Hematopoietic multipotent progenitor cell (in vitro differentiated cells): Measurements from ENCODE around the gene ANO2. TPM values are rescaled to one million over a fixed set of nuclear protein-coding genes. Genes with fewer than 3 reads are reported as not detected.

Experiments used
- DNase-seq, 3 donors: peaks; one replicate each; pipeline ENCODE4 v3.0.0-alpha.2; 2011 to 2015; ENCODE audit warnings: low read depth in 2 of 3, low spot score in 2 of 3
- total RNA-seq: library from RNA; depleted of rRNA; stranded (reverse); fragments of >200 nt; gene quantifications from one replicate; pipeline ENCODE4 v1.2.3, GENCODE V29; 2012

ANO2 gene
- total RNA-seq = 0.81 TPM

DNA sequence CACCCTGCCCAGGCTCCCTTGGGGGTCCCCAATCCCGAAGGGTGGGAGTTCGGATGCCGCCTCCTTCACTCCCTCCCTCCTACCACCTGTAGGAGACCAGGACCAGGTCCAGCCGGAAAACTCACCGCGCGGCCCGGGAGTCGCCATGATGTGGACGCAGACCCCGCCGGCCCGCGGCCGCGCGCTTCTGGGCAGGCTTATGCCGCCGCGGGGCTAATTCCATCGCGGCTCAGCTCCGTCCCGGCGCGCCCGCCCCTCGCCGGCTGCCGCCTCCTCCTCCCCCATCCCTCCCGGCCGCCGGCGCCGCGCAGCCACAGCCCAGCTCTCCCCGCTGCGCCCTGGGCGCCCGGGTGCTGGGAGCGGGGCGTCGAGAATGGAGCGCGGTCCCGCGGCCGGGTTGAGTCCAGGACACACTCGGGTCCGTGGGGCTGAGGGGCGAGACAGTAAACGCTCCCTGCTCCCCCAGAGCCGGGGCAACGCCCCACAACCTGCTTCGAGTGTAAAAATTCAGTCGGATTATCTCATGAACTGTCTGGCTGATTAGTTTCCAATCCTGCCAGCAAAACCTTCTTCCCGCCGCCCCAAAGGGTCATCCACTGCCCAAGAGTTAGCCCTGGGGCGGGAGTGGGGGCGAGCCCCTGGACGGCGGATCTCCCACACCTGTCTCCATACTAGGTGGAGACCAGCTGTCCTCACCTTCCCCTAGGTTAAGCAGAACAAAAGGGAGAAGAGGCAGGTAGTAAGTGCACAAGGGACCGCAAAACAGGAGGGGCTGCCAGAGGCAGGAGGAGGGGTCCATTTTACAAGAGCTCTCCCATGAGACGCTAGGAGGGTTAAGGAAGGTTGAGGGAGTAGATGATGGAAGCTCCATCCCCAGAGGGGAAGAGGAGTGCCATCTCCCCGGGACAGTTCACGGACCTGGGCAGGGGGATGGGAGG lies at the start of gene ANO2:
Gene ANO2 (minus strand): TSS at position 189 of the 938 bp plus-strand sequence. CDS start 42 bp downstream, at position 147.
- DNase-seq = peak in 2 of 3 donors; percentile 11 to 35

DNA sequence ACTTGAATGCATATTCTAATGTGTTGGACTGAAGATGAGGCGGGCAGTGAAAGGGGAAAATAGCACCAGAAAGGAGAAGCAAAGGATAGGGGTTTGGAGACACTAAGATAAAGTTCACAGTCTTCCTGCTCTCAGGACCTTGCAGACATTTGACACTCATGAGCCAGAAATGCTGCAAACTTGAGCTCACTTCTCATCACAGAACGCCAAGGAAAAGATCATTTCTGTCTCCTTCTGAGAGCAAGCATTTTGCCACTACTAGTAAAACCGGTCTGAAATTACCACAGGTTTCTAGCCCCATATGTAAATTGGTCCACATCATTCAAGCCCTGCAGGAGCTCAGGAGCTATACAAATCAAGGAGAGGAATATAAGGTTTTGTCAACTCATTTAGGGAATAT lies 44.6 kb upstream of the ANO2 start:
- no peak for DNase-seq

GRCh38 chr12:5988659-5989116 lies 43.6 kb upstream of the ANO2 start:
- peak; percentile 37 to 80 (median 68) for DNase-seq

- no peak for DNase-seq
These were observed 43.0 kb upstream of the ANO2 start for GRCh38 chr12:5988088-5988487.

- no peak for DNase-seq
These were observed 42.5 kb upstream of the ANO2 start for GRCh38 chr12:5987573-5987972.

DNA sequence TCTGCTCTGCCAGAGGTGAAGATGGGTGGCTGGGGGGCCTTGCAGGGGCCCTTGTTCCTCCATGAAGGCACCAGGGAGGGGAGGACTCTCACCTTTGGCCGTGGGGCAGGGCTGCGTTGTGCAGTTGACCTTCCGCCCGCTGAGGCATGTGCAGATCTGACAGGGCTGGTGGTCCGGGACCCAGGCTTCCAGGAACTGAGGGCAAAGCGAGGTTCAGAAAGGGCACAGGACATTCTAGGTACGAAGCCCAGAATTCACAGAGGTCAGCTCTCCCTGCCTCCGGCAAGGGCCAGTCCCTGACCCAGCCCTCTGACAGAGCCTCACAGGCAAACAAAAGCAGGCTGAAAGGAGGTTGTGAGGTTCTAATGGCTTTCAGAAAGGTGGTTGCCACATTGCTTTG lies 40.4 kb upstream of the ANO2 start:
- DNase-seq = no peak

DNA sequence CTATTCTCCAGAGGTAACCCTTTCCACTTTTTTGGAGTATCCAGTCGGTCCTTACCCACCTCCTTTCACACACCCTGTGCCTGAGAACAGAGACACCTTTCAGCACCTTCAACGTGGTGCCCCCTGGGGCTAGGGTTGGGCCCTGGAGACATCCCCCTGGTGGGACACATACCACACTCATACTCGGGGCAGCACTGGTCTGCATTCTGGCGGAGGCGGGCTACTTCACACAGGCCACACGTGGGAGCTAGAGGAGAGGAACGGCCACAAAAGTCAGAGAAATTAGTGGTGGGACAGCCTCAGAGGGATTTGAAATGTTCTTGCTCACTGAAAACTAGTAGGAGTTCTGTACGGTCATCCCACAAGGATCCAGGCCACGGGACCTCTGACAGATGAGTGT lies 39.8 kb upstream of the ANO2 start:
- no peak for DNase-seq

GRCh38 chr12:5982106-5982505 lies 37.0 kb upstream of the ANO2 start:
- DNase-seq = no peak

GRCh38 chr12:5977556-5977955 lies 32.5 kb upstream of the ANO2 start:
- no peak for DNase-seq

GRCh38 chr12:5976711-5977110 lies 31.7 kb upstream of the ANO2 start:
- DNase-seq = no peak

GRCh38 chr12:5976196-5976595 lies 31.1 kb upstream of the ANO2 start:
- no peak for DNase-seq

DNA sequence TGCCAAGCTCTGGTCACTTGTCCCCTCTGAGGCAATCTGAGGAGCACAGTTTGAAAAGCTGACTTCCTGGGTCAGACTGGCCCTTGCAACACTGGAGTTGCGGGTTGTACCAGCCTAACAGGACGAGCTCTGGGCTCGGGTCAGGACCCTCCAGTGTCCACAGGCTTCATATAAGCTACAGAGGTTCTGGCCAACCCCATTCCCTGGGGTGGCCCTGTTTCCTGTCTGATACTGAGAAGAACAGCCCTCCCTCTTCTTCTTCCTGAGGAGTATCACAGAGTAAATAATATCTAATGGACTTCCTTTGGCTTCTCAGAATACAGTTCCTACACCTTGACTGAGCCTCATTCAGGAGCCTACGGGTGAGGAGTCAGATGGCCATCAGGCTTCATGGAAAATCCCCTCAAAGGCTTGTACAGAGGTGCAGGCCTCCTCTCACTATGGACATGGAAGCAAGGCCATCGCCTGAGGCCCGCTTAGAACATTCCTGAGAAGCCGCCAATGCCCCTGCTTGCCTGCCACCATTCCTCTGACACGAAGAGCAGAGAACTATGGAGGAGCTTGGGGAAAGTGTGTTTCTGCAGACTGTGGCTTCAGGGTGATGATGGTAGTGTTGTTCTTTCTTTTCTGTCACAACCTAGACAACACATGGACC lies 28.5 kb upstream of the ANO2 start:
- DNase-seq = no peak

DNA sequence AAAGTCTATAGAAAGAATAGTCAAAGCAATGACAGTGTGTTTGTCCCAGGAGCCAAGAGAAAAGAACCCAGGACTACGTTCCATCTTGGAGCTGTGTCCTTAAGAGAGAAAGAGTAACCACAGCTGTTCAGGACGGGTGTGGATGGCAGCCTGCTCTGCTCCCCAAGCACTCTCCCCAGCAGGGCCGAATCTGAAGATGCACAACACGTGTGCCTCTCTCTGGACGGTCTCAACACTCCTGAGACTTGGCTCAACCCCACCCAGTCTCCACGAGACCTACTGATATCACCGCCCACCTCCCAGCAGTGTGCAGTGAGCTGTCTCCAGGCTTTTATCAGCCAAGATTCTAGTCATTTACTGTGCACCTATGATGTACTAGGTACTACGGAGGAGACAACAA lies 27.3 kb upstream of the ANO2 start:
- DNase-seq = no peak

GRCh38 chr12:5971194-5971850 lies 26.3 kb upstream of the ANO2 start:
- DNase-seq = no peak

- no peak for DNase-seq
These were observed 25.1 kb upstream of the ANO2 start for GRCh38 chr12:5969974-5970690.

DNA sequence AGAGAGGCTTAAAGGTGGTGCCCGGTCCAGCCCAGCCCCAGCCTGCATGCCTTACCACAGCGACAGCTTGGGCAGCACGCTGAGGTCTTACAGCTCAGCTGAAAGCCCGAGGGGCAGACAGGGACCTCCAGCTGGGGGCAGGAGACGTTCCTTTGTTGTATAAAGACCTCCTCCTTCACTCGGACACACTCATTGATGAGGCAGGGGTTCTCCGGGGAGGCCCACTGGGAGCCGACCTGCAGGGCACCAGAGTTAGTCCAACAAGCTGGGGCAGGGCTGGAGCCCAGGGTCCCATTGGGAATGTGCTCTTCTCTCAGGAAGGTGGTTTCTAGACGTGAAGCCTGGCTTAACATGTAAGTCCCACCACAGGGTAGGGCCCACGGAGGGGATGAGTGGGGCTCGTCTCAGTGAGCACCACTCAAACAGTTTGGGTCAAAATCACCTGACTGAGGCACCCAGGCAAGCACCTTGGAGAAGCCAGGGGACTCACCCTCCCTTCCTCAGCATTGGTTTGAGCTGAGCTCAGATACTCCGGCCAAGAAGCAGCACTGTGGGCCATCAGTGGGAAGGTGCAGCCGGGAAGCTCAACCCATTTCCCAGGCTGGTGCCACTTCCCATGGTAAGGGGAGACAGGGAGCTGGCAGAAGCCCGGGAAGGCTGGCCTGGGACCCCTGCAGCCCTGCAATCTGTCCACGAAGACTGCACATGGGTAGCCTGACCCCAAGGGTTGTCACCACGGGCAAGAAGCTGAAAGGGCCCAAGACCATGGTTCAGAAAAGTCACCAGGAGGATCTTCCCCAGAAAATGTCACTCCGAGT lies 24.3 kb upstream of the ANO2 start:
- DNase-seq = no peak

- no peak for DNase-seq
These were observed 22.8 kb upstream of the ANO2 start for GRCh38 chr12:5967645-5968415.

GRCh38 chr12:5966486-5967095 lies 21.5 kb upstream of the ANO2 start:
- DNase-seq = no peak

- DNase-seq = peak; percentile 10 to 67 (median 33)
These were observed 20.9 kb upstream of the ANO2 start for GRCh38 chr12:5965950-5966383.
